NCI-H128 (cell line): Measurements from ENCODE around the gene KIAA0232.
"Not testable (repeated sequence)": the region's sequence is repeated elsewhere in the genome, so short reads cannot be mapped to it uniquely, and the experiment has no call there.

Source experiments
- DNase-seq: peaks from one replicate; lab custom pipeline; 2025; ENCODE audit not compliant: unreplicated experiment; lab: John Stamatoyannopoulos, UW

KIAA0232 gene

DNA sequence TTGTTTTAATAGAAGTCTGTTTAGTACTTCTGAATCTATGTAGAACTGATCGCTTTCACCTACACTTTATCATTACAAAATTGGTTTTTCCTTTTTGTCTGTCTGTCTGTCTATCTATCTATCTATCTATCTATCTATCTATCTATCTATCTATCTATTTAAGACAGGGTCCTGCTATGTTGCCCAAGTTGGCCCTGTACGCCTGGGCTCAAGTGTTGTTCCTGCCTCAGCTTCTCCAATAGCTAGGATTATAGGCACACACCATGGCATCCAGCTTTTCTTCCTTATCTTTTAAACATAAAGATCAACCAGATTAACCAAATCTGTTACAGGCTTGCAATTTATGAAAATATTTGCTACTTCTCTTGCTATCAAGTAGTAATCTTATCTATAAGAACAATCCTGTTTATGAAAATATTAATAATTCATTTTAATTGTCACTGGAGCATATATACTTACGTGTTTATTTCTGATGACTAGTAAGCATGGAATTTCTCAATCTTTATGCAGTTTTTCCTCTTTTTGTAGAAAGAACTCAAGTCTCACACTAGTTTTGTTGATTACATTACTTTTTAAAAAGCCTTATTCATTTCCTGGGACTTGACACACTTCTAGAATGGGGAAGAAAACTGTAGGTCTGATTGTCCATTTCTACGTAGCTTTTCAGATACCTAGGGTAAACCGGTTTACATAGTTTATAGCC is 24.5 kb downstream of the KIAA0232 start:
- DNase-seq, result no peak

DNA sequence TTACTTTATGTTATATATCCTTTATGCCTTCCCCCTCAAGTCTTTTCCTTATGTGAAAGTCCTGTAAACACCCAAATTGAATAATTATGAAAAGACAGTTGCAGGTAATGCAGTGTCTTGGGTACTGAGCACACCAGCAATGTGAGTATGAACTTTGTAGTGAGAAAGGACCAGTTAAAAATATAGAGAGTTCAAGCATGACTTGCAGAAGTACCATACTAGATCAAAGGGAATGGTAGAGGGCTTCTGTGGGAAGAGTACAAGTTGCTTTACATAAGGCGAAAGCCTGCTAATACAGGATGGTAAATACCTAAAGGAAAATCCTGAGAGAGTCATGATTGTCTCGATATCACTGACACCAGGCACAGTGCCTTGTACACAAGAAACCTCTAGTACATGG is 25.7 kb downstream of the KIAA0232 start:
- DNase-seq, result no peak

DNA sequence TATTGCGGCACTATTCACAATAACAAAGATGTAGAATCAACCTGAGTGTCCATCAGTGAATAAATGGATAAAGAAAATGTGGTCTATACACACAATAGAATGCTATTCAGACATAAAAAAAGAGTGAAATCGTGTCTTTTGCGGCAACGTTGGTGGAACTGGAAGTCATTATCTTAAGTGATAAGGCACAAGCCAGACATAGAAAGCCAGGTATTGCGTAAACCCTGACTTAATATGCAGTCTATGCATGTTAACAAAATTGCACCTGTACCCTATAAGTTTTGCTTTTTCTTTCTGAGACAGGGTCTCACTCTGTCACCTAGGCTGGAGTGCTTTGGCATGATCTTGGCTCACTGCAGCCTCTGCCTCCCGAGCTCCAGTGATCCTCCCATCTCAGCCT is 28.6 kb downstream of the KIAA0232 start:
- DNase-seq, result no peak

DNA sequence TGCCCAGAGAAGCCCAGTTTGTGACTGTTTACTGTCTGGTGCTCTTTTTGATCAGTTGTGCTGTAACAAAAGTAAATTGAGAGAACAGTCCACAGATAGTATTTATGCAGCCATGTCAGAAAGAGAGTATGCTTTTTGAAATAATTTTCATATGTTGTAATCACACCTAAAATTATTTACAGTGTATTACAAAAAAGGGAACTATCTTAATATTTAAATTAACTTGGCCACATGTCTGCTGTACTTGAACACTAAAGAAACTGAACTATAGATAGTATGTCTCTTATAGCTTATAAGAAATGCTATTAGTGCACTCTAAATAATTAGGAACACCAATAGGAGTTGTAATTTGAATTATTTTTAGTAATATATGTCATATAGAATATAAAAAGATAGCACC is 30.2 kb downstream of the KIAA0232 start:
- no peak for DNase-seq

DNA sequence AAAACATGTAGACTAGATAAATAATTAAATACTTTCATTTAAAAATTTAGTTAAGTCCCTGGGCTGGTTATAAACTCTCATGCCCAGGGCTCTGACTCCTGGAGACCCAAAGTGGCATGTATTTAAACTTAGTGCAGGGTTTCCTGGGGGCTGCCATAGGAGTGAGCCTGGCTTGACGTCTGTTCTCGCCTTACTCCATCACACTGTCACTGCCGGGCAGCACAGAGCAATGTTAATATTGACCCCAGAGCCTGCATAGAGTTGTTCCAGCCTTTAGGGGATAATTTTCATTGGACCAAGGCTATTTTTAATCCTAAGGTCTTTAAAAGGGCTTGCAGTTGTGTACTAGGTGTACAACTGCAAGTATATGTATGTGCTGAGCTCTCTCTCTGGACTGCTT is 31.2 kb downstream of the KIAA0232 start:
- DNase-seq, result no peak

DNA sequence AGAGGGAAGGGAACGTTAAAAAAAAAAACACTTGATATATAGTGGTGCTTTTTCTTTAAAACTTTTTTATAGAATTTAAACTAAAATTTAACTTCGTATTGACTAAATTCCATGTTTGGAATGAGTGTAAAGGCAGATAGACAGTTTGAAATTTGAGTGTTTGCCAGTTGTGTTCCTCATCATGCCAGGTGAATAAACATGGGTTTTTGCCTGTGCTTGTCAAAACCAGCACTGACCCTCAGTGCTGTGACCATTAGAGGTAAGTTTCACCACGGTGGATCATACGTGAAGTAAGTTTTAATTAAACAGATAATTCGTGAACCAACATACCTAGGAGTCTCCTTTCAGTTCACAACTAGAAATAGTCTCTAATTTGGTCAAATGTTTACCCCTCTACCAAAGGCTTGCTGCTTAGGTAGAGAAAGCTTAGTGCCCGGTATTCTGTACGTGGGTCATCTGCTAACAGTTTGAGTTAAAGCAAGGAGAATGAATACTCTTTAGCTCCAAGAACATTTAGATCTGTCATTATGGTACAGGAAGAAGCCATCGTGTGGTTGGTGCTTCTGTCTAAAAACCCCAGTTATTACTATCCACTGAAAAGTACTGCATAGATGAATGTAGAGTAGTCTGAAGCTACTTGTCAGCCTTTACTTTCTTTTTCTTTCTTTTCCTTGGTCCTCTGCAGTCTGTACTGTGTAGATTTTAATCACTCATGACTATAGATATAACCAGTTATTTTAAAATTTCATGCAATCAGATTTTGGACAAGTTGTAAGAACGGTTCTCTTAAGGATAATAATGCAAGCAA is 32.7 kb downstream of the KIAA0232 start:
- no peak for DNase-seq

DNA sequence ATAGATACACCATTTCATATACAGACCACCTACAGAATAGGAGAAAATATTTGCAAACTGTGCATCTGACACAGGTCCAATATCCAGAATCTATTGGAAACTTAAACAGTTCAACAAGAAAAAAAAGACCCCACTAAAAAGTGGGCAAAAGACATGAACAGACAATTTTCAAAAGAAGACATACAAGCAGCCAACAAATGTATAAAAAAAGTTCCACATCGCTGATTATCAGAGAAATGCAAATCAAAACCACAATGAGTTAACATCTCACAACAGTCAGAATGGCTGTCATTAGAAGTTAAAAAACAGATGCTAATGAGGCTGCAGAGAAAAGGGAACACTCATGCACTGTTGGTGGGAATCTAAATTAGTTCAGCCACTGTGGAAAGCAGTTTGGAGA is 36.8 kb downstream of the KIAA0232 start:
- no peak for DNase-seq

DNA sequence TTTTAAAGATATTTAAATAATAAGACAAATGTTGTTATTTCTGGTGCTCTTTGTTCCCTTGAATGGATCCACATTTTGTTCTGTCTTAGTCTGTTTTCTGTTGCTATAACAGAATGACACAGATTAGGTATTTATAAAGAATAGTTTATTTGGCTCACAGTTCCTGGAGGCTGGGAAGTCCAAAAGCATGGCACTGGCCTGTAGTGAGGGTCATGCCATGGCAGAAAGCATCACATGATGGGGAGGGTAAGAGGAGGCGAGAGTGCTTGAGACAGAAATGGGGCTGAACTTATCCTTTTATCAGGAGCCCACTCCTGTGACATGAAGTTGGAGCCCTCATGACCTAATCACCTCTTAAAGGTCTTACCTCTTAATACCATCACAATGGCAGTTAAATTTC is 38.2 kb downstream of the KIAA0232 start:
- DNase-seq, result no peak

DNA sequence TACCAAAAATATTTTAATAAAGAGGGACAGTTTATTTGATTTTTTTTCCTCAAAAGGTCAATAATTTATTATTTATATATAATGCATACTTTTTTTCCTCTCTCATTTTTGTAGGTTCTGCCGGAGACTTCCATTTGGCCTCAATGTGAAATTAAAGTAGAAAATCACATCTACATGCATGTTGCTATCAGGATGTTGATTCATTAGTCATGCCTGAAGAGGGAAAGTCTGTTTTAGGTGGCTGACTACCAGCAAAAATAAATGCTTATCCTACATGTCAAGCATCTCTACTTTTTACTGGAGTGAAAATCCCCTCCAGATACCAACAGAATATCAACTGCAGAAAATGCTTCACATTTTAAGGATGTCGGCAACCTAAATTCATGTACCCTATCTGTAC is 41.5 kb downstream of the KIAA0232 start:
- no peak for DNase-seq

DNA sequence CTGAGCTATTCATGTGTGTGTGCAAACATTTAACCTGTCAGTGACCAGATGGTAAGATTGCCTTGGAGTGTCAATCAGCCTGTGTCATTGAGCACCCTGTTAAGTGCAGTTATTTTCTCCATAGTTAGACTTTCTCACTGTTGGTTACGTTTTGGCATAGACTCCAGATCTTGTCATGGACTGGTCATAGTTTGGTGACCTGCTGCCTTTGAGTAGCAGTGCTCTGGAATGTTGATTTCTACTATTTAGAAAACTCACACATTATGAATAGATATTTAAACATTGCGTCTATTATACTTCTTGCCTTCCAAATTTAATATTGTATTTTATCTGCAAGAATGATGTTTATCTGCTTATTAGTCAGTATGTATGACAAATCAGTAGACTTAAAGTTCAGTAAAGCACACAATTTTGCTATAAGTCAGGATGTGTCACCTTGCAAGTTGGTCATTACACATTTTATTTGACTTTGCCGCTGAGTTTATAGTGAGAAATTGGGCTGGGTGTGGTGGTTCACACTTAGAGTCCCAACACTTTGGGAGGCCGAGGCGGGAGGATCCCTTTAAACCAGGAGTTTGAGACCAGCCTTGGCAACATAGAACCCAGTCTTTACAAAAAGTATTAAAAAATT is 42.4 kb downstream of the KIAA0232 start:
- no peak for DNase-seq

DNA sequence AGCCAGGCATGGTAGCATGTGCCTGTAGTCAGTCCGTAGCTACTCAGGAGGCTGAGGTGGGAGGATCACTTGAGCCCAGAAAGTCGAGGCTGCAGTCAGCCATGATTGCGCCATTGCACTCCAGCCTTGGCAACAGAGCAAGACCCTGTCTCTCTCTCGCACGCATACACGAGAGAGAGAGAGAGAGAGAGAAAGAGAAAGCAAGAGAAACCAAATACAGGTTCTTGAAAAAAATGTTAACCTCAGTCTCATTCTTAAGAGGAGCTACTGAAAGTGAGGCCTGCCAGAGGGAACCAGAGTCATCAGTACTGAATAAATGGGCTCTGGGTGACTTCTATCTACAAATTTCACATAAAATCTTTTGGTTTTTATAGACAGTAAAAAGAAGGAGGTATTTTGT is 42.9 kb downstream of the KIAA0232 start:
- no peak for DNase-seq

DNA sequence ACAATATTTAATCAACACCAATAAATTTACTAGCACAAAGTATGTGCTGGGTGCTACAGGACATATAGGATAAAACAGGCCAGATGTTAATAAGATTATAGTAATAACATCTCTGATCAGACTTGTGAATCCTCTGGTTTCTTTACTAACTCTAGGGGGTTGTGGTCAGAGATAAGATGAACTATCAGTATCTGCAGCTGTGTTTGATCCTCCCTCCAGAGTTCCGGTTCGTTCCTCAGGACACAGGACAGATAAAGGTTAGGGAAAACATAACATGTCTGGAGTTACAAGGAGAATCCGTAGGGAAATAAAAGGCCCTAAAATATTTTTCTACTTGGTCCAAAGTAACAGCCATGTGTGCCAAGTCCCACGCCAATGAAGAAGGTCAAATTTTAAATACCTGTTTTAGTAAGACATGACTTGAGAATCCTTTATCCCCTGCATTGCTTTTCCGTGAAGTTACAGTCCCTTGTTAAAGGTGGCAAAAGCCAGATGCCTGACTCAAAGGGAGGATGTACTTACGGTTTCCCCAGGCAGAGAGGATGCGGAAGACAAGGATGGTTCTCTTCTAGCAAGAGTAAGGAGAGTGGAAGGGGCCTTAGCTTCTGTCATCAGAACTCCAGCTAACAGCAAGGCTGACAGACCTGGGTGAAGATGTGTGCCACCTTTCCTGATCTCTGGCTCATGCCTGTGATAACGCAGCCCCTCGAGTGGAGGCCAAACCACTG is 44.4 kb downstream of the KIAA0232 start:
- no peak for DNase-seq

DNA sequence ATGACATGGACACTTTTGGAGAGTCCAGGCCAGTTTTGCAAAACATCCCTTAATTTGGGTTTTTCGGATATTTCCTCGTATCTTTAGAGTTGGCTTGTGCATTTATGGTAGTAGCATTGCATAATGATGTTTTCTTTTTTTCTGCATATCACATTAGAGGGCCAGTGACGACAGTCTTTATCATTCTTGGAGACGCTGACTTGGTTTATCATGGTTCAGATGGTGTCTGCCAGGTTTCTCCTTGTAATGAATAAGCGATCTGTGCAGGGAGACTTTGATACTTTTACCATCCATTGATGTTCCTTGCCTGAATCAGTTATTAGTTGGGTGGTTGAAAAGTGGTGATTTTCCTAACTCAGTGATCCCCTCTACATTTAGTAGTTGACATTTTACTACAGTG is 46.6 kb downstream of the KIAA0232 start:
- no peak for DNase-seq

DNA sequence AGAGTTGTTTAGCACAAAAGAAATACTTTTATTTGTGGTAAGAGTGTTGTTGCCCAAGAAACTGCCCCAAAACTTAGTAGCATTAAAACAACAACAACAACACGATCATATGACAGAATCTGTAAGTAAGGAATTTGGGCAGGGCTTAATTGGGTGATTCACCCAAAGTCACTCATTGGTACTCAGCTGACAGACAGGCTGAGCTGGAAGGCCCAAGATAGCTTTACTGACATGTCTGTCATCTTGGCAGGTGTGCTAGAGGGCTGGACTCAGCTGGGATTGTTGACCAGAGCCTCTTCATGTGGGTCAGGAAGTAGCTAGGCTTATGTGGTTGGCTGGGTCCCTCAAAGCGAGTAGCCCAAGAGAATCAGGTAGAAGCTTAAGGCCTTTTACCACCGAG is 52.3 kb downstream of the KIAA0232 start:
- no peak for DNase-seq

DNA sequence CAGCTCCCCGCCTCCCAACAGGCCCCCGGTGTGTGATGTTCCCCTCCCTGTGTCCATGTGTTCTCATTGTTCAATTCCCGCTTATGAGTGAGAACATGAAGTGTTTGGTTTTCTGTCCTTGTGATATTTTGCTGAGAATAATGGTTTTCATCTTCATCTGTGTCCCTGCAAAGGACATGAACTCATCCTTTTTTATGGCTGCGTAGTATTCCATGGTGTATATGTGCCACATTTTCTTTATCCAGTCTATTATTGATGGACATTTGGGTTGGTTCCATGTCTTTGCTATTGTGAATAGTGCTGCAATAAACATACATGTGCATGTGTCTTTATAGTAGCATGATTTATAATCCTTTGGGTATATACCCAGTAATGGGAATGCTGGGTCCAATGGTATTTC is 53.1 kb downstream of the KIAA0232 start:
- DNase-seq, result not testable (repeated sequence)

DNA sequence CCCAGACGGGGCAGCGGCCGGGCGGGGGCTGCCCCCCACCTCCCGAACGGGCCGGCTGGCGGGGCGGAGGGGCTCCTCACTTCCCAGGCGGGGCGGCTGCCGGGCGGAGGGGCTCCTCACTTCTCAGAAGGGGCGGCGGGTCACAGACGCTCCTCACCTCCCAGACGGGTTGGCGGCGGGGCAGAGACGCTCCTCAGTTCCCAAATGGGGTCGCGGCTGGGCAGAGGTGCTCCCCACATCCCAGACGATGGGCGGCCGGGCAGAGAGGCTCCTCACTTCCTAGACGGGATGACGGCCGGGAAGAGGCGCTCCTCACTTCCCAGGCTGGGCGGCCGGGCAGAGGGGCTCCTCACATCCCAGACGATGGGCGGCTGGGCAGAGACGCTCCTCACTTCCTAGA is 54.6 kb downstream of the KIAA0232 start:
- not testable (repeated sequence) for DNase-seq

DNA sequence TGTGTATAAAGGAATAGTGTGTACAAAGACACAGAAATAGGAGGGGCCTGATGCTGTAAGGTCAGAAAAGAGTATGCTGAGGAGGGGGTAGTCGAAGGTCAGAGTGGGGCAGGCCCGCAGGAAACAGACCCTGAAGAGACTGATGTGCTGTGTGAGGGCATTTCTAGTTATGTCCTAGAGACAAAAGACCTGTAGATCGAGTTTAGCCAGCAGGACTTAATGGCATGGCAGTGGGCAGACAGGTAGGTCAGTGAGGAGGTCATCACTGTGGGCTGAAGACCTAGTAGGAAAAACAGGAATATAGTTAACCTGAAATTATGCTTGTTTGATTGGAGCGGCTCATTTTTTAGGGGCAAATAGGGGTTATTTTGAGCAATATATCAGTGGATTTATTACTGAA is 57.1 kb downstream of the KIAA0232 start:
- no peak for DNase-seq

DNA sequence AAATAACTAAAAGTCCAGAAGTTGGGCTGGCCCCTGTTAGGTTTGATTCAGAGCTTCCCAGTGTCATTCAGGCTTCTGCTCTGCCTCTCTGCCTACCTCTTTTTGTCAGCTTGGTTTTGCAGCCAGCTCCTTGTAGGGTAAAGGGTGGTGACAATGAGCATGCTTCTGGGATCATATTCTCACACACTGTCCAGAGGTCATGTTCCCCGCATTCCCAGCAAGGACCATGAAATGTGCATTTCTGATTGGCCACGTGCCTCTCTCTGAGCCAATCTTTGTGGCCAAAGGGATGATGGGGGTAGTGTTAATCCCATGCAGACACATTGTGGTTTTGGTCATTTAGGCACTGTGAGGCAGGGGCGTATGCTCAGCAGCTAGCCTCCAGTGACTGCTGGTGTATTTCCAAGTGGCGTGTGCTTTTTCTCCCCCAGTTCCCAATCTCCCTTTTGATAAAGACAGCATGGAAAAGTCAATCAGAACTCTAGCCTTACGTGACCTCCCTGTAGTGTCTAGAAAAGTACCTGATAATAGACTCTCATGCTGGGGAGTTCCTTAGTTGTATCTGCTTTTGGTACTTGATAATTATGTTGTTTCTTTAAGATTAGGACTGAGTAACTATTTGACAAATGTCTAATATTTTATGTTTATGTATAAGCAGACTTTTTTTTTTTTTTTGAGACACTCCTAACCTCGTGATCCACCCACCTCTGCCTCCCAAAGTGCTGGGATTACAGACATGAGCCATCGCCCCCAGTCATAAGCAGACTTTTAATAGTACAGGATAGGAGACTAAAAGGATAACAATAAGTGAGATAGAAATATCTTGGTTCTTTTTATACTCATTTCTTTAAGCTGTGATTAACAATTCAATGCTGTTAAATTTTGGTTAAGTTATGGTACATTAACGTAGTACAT is 57.8 kb downstream of the KIAA0232 start:
- no peak for DNase-seq

DNA sequence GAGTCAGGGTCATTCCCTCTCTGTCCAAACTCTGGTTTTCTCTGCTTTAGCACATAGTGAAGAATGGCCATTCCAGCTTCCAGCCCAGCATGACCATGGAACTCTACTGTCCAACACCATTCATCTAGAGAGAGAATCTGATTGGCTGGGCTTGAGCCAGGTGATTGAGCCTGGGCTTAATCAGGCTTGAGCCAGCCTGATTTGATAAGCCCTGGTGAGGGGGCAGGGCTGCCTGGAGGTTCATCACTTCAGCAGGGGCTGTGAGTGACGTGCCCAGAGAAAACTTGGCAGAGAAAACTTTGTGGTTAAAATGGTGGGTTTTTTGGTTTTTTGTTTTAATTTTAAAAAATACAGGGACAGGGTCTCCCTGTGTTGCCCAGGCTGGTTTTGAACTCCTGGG is 62.5 kb downstream of the KIAA0232 start:
- DNase-seq, result no peak

DNA sequence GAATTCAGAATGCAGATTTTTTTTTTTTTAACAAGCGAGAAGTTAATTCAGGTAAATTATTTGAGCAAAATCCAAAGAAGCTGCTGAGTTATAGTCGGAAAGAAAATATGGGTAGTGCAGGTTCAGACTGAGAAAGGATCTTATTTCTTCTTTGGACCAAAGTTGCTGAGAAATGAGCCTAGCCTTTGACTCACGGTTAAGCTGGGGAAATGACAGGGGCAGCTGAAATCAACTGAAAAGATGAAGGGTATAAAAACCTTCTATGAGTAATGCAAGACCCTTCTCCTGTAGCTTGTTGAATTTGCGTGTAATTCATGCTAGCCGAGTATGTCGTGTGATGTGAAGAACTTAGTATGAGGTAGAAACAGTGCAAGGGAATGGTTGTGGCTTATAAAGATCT is 63.0 kb downstream of the KIAA0232 start:
- no peak for DNase-seq

DNA sequence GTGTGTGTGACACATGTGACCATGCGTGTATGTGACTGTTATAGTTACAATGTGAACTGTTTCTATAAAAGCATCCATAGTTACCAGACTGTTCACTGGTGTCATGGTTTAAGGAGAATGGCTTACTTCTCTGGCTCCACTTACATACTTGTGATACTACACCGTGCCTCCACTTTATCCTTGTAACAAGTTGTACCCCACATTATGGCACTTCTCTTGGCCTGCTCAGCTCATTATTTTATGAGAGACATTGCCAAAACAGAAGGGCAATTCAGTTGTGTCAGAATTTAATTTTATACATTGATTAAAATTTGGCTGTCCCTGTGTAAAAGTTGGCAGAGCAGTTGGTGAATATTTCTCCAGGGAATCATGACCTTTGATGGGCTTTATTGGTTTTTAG is 64.7 kb downstream of the KIAA0232 start:
- DNase-seq, result no peak
